AG04449 (cell line): Measurements from ENCODE around the gene RPL6.
"Not testable (repeated sequence)": the region's sequence is repeated elsewhere in the genome, so short reads cannot be mapped to it uniquely, and the experiment has no call there.

Source experiments
- CTCF ChIA-PET: fragments of 350-600 bp; formaldehyde crosslinking; extraction: SDS; loops from one replicate; lab custom pipeline; 2021; ENCODE audit warnings: antibody characterized with exemption; lab: Yijun Ruan, JAX
- POLR2A ChIA-PET: fragments of 400-600, 350-600 bp; formaldehyde crosslinking; extraction: SDS; loops from one replicate; lab custom pipeline; 2020; ENCODE audit warnings: antibody characterized with exemption, inconsistent platforms; lab: Yijun Ruan, JAX
- DNase-seq: peaks from one replicate; pipeline ENCODE4 v3.0.0-alpha.2; 2010; ENCODE audit warnings: low read depth, low spot score
- H3K4me3 ChIP-seq: 2 replicates; pipeline ENCODE4 v1.5.1; 2011; ENCODE audit warnings: low read depth, mild to moderate bottlenecking, control low read depth, low read length
- CTCF ChIP-seq: IDR thresholded peaks from one replicate; pipeline ENCODE4 v1.5.1; 2011; ENCODE audit warnings: mild to moderate bottlenecking, moderate library complexity, low read length, control low read depth, inconsistent platforms; ENCODE audit not compliant: insufficient read depth; ENCODE audit errors: missing control alignments

RPL6 gene

GRCh38 chr12:112447106-112447505 is 37.7 kb upstream of the RPL6 start:
- POLR2A ChIA-PET = no interaction called here
- no peak for DNase-seq

GRCh38 chr12:112446008-112446725 is 36.8 kb upstream of the RPL6 start:
- TF ChIP-seq CTCF = no peak
- ChIA-PET POLR2A (no interaction called here), CTCF (no interaction called here)
- no peak for DNase-seq
- H3K4me3 ChIP-seq = no peak overlapping the region

More at GRCh38 chr12:112447106-112447505, 37.7 kb upstream of the RPL6 start:
- no peak for TF ChIP-seq CTCF
- CTCF ChIA-PET = no interaction called here
- no peak overlapping the region for H3K4me3 ChIP-seq

- no peak for DNase-seq
- POLR2A ChIA-PET = no interaction called here
- TF ChIP-seq CTCF = no peak
- H3K4me3 ChIP-seq = no peak overlapping the region
- CTCF ChIA-PET = no interaction called here
These were observed 34.5 kb upstream of the RPL6 start for GRCh38 chr12:112443916-112444315.

GRCh38 chr12:112440653-112441052 is 31.2 kb upstream of the RPL6 start:
- DNase-seq, CTCF ChIA-PET, H3K4me3 ChIP-seq, POLR2A ChIA-PET: not testable (repeated sequence)

GRCh38 chr12:112439769-112440168 is 30.4 kb upstream of the RPL6 start:
- TF ChIP-seq CTCF = no peak
- H3K4me3 ChIP-seq = no peak overlapping the region
- ChIA-PET POLR2A (interaction anchor here (0.6 kb wide), 1 partner anchor 9 kb away, joined by 3 read pairs; no protein-coding TSS in a partner anchor), CTCF (no interaction called here)
- no peak for DNase-seq

- H3K4me3 ChIP-seq, POLR2A ChIA-PET, DNase-seq, CTCF ChIA-PET: not testable (repeated sequence)
These were observed 29.2 kb upstream of the RPL6 start for GRCh38 chr12:112438645-112439044.

- CTCF ChIA-PET = no interaction called here
- no peak for DNase-seq
- TF ChIP-seq CTCF = no peak
- no peak overlapping the region for H3K4me3 ChIP-seq
- POLR2A ChIA-PET = no interaction called here
These were observed 24.1 kb upstream of the RPL6 start for GRCh38 chr12:112433551-112433950.
